ENCODE data around the gene FRMD6.
"Not testable (repeated sequence)": the region's sequence is repeated elsewhere in the genome, so short reads cannot be mapped to it uniquely, and the experiment has no call there.

DNA sequence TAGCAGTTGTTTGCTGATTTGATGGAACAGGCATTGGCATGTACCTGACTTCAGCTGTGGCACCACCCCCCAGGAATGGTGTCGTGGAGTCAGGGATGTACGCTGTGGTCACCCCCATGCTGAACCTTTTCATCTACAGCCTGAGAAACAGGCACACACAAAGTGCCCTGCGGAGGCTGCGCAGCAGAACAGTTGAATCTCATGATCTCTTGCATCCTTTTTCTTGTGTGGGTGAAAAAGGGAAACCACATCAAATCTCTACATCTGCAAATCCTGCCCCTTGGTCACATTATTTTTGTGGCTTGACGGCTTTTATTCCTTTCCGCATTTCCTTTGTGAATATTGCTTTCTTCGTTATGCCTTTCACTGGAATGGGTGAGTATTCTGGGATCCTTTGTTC, 106.0 kb downstream of the FRMD6 start:
- TF ChIP-seq, protein P1, sequence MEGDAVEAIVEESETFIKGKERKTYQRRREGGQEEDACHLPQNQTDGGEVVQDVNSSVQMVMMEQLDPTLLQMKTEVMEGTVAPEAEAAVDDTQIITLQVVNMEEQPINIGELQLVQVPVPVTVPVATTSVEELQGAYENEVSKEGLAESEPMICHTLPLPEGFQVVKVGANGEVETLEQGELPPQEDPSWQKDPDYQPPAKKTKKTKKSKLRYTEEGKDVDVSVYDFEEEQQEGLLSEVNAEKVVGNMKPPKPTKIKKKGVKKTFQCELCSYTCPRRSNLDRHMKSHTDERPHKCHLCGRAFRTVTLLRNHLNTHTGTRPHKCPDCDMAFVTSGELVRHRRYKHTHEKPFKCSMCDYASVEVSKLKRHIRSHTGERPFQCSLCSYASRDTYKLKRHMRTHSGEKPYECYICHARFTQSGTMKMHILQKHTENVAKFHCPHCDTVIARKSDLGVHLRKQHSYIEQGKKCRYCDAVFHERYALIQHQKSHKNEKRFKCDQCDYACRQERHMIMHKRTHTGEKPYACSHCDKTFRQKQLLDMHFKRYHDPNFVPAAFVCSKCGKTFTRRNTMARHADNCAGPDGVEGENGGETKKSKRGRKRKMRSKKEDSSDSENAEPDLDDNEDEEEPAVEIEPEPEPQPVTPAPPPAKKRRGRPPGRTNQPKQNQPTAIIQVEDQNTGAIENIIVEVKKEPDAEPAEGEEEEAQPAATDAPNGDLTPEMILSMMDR (IDR thresholded peaks at IDR 0.05), result not testable (repeated sequence)
- TF ChIP-seq POLR2AphosphoS5, POLR2A, EP300 (IDR thresholded peaks at IDR 0.05): not testable (repeated sequence)

All from upper lobe of left lung (tissue), 4 donors.